GM12801 (cell line): Measurements from ENCODE around the gene ETV6.

Experiments used
- TF ChIP-seq, protein P1 (sequence below): IDR thresholded peaks from one replicate; pipeline ENCODE4 v1.5.1; 2011; ENCODE audit warnings: control low read depth; ENCODE audit not compliant: insufficient read length; ENCODE audit errors: extremely low read depth

The ETV6 gene

DNA sequence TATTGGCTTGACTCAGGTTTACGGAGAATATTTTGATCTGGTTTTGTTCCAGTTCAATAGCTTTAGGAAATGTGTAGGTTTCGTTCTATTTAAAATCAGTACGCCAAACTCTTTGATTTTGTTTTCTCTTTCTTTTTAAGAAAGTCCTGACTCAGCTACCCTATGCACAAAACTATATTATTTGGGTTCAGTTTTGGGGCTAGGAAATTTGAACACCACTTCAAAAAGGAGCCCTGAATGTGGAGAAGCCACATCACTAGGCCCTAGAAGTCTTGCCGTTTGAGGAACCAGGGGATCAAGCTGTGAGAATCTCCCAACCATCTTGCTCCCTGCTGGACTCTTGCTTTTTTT lies 253.0 kb downstream of the ETV6 start:
- TF ChIP-seq, protein P1, sequence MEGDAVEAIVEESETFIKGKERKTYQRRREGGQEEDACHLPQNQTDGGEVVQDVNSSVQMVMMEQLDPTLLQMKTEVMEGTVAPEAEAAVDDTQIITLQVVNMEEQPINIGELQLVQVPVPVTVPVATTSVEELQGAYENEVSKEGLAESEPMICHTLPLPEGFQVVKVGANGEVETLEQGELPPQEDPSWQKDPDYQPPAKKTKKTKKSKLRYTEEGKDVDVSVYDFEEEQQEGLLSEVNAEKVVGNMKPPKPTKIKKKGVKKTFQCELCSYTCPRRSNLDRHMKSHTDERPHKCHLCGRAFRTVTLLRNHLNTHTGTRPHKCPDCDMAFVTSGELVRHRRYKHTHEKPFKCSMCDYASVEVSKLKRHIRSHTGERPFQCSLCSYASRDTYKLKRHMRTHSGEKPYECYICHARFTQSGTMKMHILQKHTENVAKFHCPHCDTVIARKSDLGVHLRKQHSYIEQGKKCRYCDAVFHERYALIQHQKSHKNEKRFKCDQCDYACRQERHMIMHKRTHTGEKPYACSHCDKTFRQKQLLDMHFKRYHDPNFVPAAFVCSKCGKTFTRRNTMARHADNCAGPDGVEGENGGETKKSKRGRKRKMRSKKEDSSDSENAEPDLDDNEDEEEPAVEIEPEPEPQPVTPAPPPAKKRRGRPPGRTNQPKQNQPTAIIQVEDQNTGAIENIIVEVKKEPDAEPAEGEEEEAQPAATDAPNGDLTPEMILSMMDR, result no peak

DNA sequence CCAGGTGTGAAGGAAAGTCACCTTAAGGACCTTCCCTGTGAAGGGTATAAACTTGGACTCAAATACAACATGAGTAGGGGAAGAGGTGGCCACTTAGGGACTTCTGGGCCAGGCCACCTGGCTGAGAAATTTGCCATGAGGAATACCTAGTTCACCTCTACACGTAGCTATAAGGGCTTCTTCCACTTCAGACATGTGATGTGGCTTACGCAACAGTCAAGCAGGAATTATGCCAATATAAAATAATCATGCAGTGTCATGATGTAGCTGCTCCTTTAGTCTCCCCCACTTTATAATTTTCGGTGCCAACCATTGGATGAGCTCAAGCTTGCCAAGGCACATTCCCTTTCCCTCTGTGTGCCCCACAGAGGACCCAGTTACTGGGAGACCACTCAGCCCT lies 254.7 kb downstream of the ETV6 start:
- TF ChIP-seq, protein P1, result no peak

DNA sequence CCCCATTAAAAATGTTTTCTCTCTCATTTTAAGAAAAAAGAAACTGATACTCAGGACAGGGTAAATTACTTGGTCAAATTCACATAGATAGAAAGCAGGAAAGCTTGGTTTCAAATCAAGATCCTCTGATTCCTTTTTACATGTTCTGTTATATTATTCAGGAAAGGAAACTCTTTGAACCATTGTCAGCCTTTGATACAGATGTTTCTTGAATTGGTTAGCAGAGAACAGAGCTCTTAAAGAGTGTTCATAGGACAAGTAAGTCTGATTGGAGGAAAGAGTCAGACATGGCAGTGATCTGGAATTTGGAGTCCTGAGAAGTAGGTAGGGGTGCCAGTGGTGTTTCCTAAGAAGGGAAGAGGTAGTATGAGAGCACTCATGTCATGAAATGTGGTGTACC lies 256.1 kb downstream of the ETV6 start:
- TF ChIP-seq, protein P1, result no peak

DNA sequence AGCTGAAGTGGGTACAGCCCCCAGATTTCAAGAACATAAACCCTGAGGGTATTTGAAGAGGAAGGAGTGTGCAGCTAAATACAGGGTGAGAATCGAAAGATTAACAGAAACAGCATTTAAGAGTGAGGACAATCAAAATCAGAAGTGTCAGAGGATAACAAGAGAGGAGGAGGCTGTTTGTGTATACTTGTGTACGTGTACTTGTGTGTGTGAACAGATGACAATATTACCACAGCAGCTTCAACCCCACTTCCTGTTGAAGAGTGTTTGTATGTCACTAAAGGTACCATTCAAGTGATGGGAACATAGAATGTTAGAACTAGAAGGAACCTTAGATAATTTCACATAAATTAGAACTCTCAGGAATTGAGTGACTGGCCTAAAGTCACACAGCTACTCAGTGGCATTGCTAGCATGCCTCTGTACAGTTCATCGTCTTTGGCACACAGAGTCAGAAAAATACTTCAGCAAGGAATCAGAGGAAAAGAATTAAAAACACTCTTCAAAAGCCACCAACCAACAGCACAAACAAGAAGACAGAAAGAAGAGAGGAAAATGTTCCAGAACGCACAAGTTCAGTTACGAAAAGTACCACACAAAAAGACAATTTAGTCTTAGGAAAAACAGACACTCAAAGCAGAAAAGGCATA lies 256.9 kb downstream of the ETV6 start:
- TF ChIP-seq, protein P1, result no peak

DNA sequence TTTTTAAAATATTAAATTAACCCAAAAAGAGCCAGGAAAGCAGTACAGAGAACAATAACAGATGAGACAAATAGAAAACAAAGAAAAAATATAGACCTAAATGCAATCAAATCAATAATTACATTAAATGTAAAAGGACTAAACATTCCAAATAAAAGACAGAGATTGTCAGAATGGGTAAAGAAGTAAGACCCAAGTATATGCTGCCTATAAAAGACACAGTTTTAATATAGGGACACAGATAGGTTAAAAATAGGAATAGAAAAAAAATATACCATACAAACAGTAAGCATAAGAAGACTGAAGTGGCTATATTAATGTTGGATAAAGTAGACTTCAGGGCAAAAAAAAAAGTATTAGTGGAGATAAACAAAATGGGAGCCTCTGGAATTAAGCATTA lies 258.2 kb downstream of the ETV6 start:
- TF ChIP-seq, protein P1, result no peak

- TF ChIP-seq, protein P1, result no peak
These were observed 266.6 kb downstream of the ETV6 start for GRCh38 chr12:11916113-11916512.

GRCh38 chr12:11916771-11917170 lies 267.3 kb downstream of the ETV6 start:
- TF ChIP-seq, protein P1, result no peak
